Measurements from ENCODE around the gene OSBPL1A. TPM values are rescaled to one million over a fixed set of nuclear protein-coding genes. Genes with fewer than 3 reads are reported as not detected.

The OSBPL1A gene
- polyA plus RNA-seq, 1 of the 3 experiments (the other 2 are of a cell fraction): 21.3 TPM

DNA sequence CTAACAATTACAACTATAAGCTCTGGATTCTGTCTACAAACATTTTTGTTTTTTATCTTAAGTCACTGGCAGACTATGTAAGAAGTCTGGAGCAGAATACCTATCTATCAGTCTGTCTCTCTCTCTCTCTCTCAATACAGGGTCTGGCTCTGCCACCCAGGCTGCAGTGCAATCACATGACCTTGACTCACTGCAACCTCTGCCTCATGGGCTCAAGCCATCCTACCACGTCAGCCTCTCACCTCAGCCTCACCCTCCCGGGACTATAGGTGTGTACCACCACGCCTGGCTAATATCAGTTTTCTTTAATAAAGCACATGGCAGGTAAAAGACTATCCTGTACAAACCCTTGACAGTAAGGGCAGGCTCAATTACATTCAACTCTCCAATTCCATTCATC is 96.9 kb downstream of the OSBPL1A start:
- WGBS (ENCODE audit: low lambda C conversion rate): 84% methylated on average over 3 of the region's 3 CpGs
- peaks cover 5 to 10% of the 10 kb centered on the region in 2 experiments for H3K36me3 ChIP-seq (replicated peaks in 1 of 2; ENCODE audit: control insufficient read depth in 1 of 2, insufficient read depth in 2 of 2, low read length in 1 of 2)
- ChIA-PET CTCF (no interaction called here), POLR2A (no interaction called here)
- H3K9me3 ChIP-seq: no peaks in the 10 kb centered on the region
- no peaks in the 10 kb centered on the region for H4K20me1 ChIP-seq (ENCODE audit: insufficient read depth)
- DNase-seq: no peak
- peaks cover 4% of the 10 kb centered on the region for H3F3A ChIP-seq (replicated peaks; ENCODE audit: insufficient read depth)
- no peaks in the 10 kb centered on the region for H3K27me3 ChIP-seq (ENCODE audit: insufficient read depth)
- H2AFZ ChIP-seq (ENCODE audit: low read depth): no peak overlapping the region
- TF ChIP-seq GABPA (IDR thresholded peaks at IDR 0.05; ENCODE audit: low read depth) (no peak), NFIC (IDR thresholded peaks at IDR 0.05; ENCODE audit: borderline replicate concordance) (no peak), FOXJ3 (CRISPR knock-in tag; IDR thresholded peaks at IDR 0.05) (no peak), MXI1 (IDR thresholded peaks at IDR 0.05; ENCODE audit: low read depth, low read length) (no peak), RXRA (IDR thresholded peaks at IDR 0.05; ENCODE audit: borderline replicate concordance, low read depth) (no peak), EP300 (IDR thresholded peaks at IDR 0.05; ENCODE audit: borderline replicate concordance in 1 of 2, low read depth in 1 of 2, low read length in 1 of 2) (no peak), YY1 (IDR thresholded peaks at IDR 0.05; ENCODE audit: low read depth) (no peak), CHD2 (IDR thresholded peaks at IDR 0.05; ENCODE audit: low read length, partially characterized antibody) (no peak), NRF1 (IDR thresholded peaks at IDR 0.05; ENCODE audit: low read depth, low read length) (no peak), RCOR1 (IDR thresholded peaks at IDR 0.05; ENCODE audit: low read length) (no peak), SMC3 (IDR thresholded peaks at IDR 0.05; ENCODE audit: low read depth, low read length) (no peak), MEF2A (IDR thresholded peaks at IDR 0.05; ENCODE audit: borderline replicate concordance, low read depth) (no peak), FOXM1 (IDR thresholded peaks at IDR 0.05; ENCODE audit: low read depth) (no peak), EZH2phosphoT487 (IDR thresholded peaks at IDR 0.05; ENCODE audit: borderline replicate concordance, low read depth) (no peak)
- TF ChIP-seq, protein P1, sequence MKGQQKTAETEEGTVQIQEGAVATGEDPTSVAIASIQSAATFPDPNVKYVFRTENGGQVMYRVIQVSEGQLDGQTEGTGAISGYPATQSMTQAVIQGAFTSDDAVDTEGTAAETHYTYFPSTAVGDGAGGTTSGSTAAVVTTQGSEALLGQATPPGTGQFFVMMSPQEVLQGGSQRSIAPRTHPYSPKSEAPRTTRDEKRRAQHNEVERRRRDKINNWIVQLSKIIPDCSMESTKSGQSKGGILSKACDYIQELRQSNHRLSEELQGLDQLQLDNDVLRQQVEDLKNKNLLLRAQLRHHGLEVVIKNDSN (IDR thresholded peaks at IDR 0.05; ENCODE audit: borderline replicate concordance, low read depth): no peak
- TF ChIP-seq, protein P2, sequence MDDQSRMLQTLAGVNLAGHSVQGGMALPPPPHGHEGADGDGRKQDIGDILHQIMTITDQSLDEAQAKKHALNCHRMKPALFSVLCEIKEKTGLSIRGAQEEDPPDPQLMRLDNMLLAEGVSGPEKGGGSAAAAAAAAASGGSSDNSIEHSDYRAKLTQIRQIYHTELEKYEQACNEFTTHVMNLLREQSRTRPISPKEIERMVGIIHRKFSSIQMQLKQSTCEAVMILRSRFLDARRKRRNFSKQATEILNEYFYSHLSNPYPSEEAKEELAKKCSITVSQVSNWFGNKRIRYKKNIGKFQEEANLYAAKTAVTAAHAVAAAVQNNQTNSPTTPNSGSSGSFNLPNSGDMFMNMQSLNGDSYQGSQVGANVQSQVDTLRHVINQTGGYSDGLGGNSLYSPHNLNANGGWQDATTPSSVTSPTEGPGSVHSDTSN (IDR thresholded peaks at IDR 0.05): no peak
- TF ChIP-seq, protein P3, sequence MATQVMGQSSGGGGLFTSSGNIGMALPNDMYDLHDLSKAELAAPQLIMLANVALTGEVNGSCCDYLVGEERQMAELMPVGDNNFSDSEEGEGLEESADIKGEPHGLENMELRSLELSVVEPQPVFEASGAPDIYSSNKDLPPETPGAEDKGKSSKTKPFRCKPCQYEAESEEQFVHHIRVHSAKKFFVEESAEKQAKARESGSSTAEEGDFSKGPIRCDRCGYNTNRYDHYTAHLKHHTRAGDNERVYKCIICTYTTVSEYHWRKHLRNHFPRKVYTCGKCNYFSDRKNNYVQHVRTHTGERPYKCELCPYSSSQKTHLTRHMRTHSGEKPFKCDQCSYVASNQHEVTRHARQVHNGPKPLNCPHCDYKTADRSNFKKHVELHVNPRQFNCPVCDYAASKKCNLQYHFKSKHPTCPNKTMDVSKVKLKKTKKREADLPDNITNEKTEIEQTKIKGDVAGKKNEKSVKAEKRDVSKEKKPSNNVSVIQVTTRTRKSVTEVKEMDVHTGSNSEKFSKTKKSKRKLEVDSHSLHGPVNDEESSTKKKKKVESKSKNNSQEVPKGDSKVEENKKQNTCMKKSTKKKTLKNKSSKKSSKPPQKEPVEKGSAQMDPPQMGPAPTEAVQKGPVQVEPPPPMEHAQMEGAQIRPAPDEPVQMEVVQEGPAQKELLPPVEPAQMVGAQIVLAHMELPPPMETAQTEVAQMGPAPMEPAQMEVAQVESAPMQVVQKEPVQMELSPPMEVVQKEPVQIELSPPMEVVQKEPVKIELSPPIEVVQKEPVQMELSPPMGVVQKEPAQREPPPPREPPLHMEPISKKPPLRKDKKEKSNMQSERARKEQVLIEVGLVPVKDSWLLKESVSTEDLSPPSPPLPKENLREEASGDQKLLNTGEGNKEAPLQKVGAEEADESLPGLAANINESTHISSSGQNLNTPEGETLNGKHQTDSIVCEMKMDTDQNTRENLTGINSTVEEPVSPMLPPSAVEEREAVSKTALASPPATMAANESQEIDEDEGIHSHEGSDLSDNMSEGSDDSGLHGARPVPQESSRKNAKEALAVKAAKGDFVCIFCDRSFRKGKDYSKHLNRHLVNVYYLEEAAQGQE (IDR thresholded peaks at IDR 0.05; ENCODE audit: low read depth, low read length): no peak
- TF ChIP-seq, protein P4, sequence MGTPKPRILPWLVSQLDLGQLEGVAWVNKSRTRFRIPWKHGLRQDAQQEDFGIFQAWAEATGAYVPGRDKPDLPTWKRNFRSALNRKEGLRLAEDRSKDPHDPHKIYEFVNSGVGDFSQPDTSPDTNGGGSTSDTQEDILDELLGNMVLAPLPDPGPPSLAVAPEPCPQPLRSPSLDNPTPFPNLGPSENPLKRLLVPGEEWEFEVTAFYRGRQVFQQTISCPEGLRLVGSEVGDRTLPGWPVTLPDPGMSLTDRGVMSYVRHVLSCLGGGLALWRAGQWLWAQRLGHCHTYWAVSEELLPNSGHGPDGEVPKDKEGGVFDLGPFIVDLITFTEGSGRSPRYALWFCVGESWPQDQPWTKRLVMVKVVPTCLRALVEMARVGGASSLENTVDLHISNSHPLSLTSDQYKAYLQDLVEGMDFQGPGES (IDR thresholded peaks at IDR 0.05; ENCODE audit: low read depth, low read length): no peak
- TF ChIP-seq, protein P5, sequence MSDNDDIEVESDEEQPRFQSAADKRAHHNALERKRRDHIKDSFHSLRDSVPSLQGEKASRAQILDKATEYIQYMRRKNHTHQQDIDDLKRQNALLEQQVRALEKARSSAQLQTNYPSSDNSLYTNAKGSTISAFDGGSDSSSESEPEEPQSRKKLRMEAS (IDR thresholded peaks at IDR 0.05; ENCODE audit: low read depth): no peak
- H3K4me1 ChIP-seq (ENCODE audit: control insufficient read depth in 1 of 2, insufficient read depth in 2 of 2, low read depth in 1 of 2, low read length in 1 of 2): no peaks in the 10 kb centered on the region
- H3K79me2 ChIP-seq (ENCODE audit: insufficient read depth): no peaks in the 10 kb centered on the region
- H3K4me3 ChIP-seq (ENCODE audit: low read depth in 2 of 2, low read length in 1 of 2): no peak overlapping the region
- no peak overlapping the region for H3K27ac ChIP-seq (ENCODE audit: low read depth in 2 of 2, low read length in 1 of 2)
- no peaks in the 10 kb centered on the region for H3K9me2 ChIP-seq
- H3K4me2 ChIP-seq: no peak overlapping the region
- no peak overlapping the region for H3K9ac ChIP-seq

Measured in SK-N-SH (cell line).